BLaER1 (cell line): ENCODE measurements around the gene OAT.
A peak's percentile ranks its signal among the peaks of the same experiment; 100 is the strongest.

Experiments used
- H3K27ac ChIP-seq: shearing (Covaris generic); formaldehyde crosslinking; 2 replicates; pipeline ENCODE4 v1.8.1; 2022
- H3K27me3 ChIP-seq: shearing (Covaris generic); formaldehyde crosslinking; 2 replicates; pipeline ENCODE4 v1.8.1; 2022
- H3K36me3 ChIP-seq: shearing (Covaris generic); formaldehyde crosslinking; 2 replicates; pipeline ENCODE4 v1.8.1; 2022
- H3K4me1 ChIP-seq: shearing (Covaris generic); formaldehyde crosslinking; 2 replicates; pipeline ENCODE4 v1.8.1; 2022
- H3K4me2 ChIP-seq: shearing (Covaris generic); formaldehyde crosslinking; 2 replicates; pipeline ENCODE4 v1.8.1; 2022
- H3K4me3 ChIP-seq: shearing (Covaris generic); formaldehyde crosslinking; 2 replicates; pipeline ENCODE4 v1.8.1; 2022
- H3K9ac ChIP-seq: shearing (Covaris generic); formaldehyde crosslinking; 2 replicates; pipeline ENCODE4 v1.8.1; 2022
- H3K9me3 ChIP-seq: shearing (Covaris generic); formaldehyde crosslinking; 2 replicates; pipeline ENCODE4 v1.8.1; 2022
- H4K20me1 ChIP-seq: shearing (Covaris generic); formaldehyde crosslinking; 2 replicates; pipeline ENCODE4 v1.8.1; 2022
- Cebpa-rat ChIP-seq: shearing (Covaris generic); IDR thresholded peaks from 2 replicates; pipeline ENCODE4 v1.8.1; 2022

The OAT gene

GRCh38 chr10:124364674-124365073, 54.0 kb downstream of the OAT start:
- no peak overlapping the region for H3K4me3 ChIP-seq
- TF ChIP-seq Cebpa-rat = no peak
- H3K27me3 ChIP-seq = no peaks in the 10 kb centered on the region
- peaks cover 61% of the 10 kb centered on the region for H3K4me1 ChIP-seq
- no peak overlapping the region for H3K4me2 ChIP-seq
- no peaks in the 10 kb centered on the region for H3K36me3 ChIP-seq
- no peak overlapping the region for H3K9ac ChIP-seq
- no peaks in the 10 kb centered on the region for H4K20me1 ChIP-seq
- peaks cover 6% of the 10 kb centered on the region for H3K9me3 ChIP-seq
- H3K27ac ChIP-seq = peak overlapping the region; percentile 90; the same call in 1 of the 2 replicates

GRCh38 chr10:124362568-124362967, 56.2 kb downstream of the OAT start:
- Histone ChIP-seq H3K36me3 (no peaks in the 10 kb centered on the region), H3K4me3 (no peak overlapping the region), H3K9ac (no peak overlapping the region), H3K27ac (no peak overlapping the region), H3K4me2 (no peak overlapping the region), H3K27me3 (no peaks in the 10 kb centered on the region), H3K9me3 (peaks cover 20% of the 10 kb centered on the region), H3K4me1 (peaks cover 40% of the 10 kb centered on the region), H4K20me1 (no peaks in the 10 kb centered on the region)
- TF ChIP-seq Cebpa-rat = no peak

- TF ChIP-seq Cebpa-rat = no peak
- Histone ChIP-seq H3K27me3 (no peaks in the 10 kb centered on the region), H3K4me1 (peaks cover 19% of the 10 kb centered on the region), H3K9ac (no peak overlapping the region), H3K9me3 (peaks cover 20% of the 10 kb centered on the region), H3K36me3 (no peaks in the 10 kb centered on the region), H4K20me1 (no peaks in the 10 kb centered on the region), H3K4me3 (no peak overlapping the region), H3K4me2 (no peak overlapping the region), H3K27ac (no peak overlapping the region)
Observed at GRCh38 chr10:124359336-124359832, 59.3 kb downstream of the OAT start.

- TF ChIP-seq Cebpa-rat = no peak
- Histone ChIP-seq H3K9ac (no peak overlapping the region), H3K4me1 (peaks cover 35% of the 10 kb centered on the region), H3K36me3 (no peaks in the 10 kb centered on the region), H3K9me3 (peaks cover 20% of the 10 kb centered on the region), H3K4me3 (no peak overlapping the region), H3K27ac (no peak overlapping the region), H4K20me1 (no peaks in the 10 kb centered on the region), H3K27me3 (no peaks in the 10 kb centered on the region), H3K4me2 (no peak overlapping the region)
Observed at GRCh38 chr10:124357561-124357885, 61.2 kb downstream of the OAT start.

DNA sequence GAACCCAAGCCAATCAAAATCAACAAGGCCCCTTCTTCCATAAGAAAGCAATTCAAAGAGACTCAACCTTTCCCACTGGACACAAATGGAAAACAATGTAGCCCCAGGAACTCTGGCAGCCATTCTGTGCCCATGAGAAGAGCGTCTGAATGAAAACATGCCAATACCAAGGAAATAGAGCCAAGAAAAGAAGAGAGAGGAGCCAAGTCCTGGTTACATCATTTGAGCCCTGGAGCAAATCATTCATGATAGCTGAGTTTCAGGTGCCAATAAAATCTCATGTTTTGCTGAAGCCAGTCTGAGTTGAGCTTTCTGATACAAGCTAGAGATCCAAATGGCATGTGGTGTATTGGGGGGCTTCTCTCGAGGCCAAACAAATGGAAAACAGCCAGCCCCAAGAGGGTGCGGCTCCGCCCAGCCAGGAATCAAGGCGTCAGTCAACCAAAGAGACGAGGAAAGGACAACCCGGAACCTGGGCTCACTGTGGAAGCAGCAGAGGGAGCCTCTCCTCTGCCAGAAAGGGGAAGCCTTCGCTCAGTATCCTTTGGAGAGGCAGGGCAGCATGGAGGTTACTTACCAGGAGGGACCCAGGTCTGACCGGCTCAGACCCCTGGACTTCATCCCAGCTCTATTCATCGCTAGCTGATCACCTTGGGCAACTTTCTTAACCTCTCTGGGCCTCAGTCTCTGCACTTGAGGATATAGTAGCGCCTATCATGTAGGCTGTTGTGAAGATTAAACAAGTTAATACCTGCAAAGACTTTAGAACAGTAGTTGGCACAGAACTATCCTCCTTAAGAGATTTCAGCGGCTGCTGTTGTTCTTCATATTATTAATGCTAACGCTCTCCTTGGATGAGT, 61.8 kb downstream of the OAT start:
- TF ChIP-seq Cebpa-rat = no peak
- Histone ChIP-seq H3K9ac (no peak overlapping the region), H3K4me1 (peaks cover 32% of the 10 kb centered on the region), H3K9me3 (peaks cover 20% of the 10 kb centered on the region), H3K4me3 (no peak overlapping the region), H4K20me1 (no peaks in the 10 kb centered on the region), H3K36me3 (no peaks in the 10 kb centered on the region), H3K27ac (no peak overlapping the region), H3K27me3 (no peaks in the 10 kb centered on the region), H3K4me2 (no peak overlapping the region)

GRCh38 chr10:124354411-124355382, 64.0 kb downstream of the OAT start:
- Histone ChIP-seq H4K20me1 (no peaks in the 10 kb centered on the region), H3K4me1 (peaks cover 38% of the 10 kb centered on the region), H3K4me3 (peak overlapping the region; percentile 57), H3K4me2 (peak overlapping the region; percentile 84), H3K27ac (peak overlapping the region; percentile 80), H3K9me3 (peaks cover 15% of the 10 kb centered on the region), H3K9ac (peak overlapping the region; percentile 68), H3K36me3 (no peaks in the 10 kb centered on the region), H3K27me3 (no peaks in the 10 kb centered on the region)
- peak; percentile 68; the same call in 1 of the 2 replicates for TF ChIP-seq Cebpa-rat

DNA sequence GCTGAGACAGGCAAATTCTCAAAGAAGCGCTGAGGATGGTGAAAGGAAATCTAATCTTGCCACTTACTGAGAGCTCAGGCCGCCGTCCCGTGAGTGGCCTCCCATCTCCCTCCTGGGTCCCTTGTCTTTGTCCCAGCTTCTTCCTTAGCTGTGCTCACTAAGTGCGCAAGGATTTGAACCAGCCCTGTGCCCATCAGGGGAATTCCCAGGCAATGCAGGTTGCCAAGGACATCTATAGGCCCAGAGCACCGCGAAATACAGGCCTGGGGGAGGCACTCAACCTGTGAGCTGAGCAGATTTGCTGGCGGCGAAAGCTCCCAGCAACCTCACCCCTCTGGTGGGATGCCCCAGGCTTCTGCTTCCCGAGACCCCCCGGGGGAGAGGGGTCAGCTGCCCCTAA, 64.8 kb downstream of the OAT start:
- no peak for TF ChIP-seq Cebpa-rat
- Histone ChIP-seq H3K4me2 (peak overlapping the region; percentile 84), H3K27me3 (no peaks in the 10 kb centered on the region), H3K9me3 (peaks cover 7% of the 10 kb centered on the region), H3K4me1 (peaks cover 46% of the 10 kb centered on the region), H3K4me3 (no peak overlapping the region; the same call in 1 of the 2 replicates), H3K9ac (peak overlapping the region; percentile 68), H3K27ac (peak overlapping the region; percentile 80), H4K20me1 (no peaks in the 10 kb centered on the region), H3K36me3 (no peaks in the 10 kb centered on the region)

- Histone ChIP-seq H3K36me3 (no peaks in the 10 kb centered on the region), H4K20me1 (no peaks in the 10 kb centered on the region), H3K9me3 (peaks cover under 1% of the 10 kb centered on the region; the same call in 1 of the 2 replicates), H3K4me3 (no peak overlapping the region), H3K4me1 (peaks cover 52% of the 10 kb centered on the region), H3K9ac (peak overlapping the region; percentile 68; the same call in 1 of the 2 replicates), H3K27me3 (no peaks in the 10 kb centered on the region), H3K4me2 (peak overlapping the region; percentile 84), H3K27ac (peak overlapping the region; percentile 80)
- TF ChIP-seq Cebpa-rat = no peak
Observed at GRCh38 chr10:124353091-124353815, 65.5 kb downstream of the OAT start.
